ENCODE results near the gene CLDN9.

DNA sequence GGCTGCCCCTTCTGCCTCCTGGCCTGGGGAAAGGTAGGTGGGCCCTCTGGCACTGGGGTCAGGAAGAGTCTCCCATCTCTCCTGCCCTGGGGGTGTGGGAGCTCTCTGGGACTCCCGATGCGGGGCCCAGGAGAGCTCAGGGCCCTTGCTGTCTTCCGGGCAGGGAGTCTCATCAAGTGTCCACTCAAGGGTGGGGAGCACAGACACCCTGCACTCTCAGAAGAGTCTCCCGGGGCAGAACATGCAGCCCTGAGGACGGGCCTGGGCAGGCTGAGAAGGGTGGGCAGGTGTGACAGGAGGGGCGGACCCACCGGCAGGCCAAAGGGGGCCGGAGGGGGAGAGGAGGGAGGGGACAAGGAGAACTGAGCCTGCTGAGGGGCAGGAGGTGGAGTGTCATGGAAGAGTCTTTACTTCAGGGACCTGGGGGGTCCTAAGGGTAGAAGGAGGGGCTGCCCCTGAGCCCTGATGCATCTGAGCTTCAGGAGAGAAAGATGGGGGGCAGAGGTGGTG, 24.1 kb upstream of the CLDN9 start:
- TF ChIP-seq RFX5 (IDR thresholded peaks at IDR 0.05) (no peak), CTCF (IDR thresholded peaks at IDR 0.05) (no peak), POLR2A (IDR thresholded peaks at IDR 0.05; ENCODE audit: low read length) (no peak), ESRRA (IDR thresholded peaks at IDR 0.05; ENCODE audit: borderline replicate concordance, low read length) (no peak), JUN (IDR thresholded peaks at IDR 0.05) (no peak), RAD21 (conservative IDR thresholded peaks at IDR 0.05 in 1 of 2, IDR thresholded peaks at IDR 0.05 in 1 of 2) (no peak)

Data from A549 (cell line).